ENCODE data around the gene RGS7. TPM values are rescaled to one million over a fixed set of nuclear protein-coding genes. Genes with fewer than 3 reads are reported as not detected.
"Not testable (repeated sequence)": the region's sequence is repeated elsewhere in the genome, so short reads cannot be mapped to it uniquely, and the experiment has no call there.

Gene RGS7
- total RNA-seq, 1 donor from 2014 or later = 2.5 TPM

GRCh38 chr1:240765732-240766363 lies 591.2 kb downstream of the RGS7 start:
- H3K4me3 Mint-ChIP-seq = no peak overlapping the region
- H3K27me3 Mint-ChIP-seq = no peaks in the 10 kb centered on the region
- no peaks in the 10 kb centered on the region for H3K36me3 Mint-ChIP-seq
- H3K9me3 Mint-ChIP-seq = peaks cover 8% of the 10 kb centered on the region
- TF ChIP-seq, protein P1, sequence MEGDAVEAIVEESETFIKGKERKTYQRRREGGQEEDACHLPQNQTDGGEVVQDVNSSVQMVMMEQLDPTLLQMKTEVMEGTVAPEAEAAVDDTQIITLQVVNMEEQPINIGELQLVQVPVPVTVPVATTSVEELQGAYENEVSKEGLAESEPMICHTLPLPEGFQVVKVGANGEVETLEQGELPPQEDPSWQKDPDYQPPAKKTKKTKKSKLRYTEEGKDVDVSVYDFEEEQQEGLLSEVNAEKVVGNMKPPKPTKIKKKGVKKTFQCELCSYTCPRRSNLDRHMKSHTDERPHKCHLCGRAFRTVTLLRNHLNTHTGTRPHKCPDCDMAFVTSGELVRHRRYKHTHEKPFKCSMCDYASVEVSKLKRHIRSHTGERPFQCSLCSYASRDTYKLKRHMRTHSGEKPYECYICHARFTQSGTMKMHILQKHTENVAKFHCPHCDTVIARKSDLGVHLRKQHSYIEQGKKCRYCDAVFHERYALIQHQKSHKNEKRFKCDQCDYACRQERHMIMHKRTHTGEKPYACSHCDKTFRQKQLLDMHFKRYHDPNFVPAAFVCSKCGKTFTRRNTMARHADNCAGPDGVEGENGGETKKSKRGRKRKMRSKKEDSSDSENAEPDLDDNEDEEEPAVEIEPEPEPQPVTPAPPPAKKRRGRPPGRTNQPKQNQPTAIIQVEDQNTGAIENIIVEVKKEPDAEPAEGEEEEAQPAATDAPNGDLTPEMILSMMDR (conservative IDR thresholded peaks at IDR 0.05) = no peak
- peaks cover 14% of the 10 kb centered on the region for H3K4me1 Mint-ChIP-seq (ENCODE audit: unreplicated experiment)
- DNase-seq (ENCODE audit: extremely low spot score, unreplicated experiment) = no peak
- H3K27ac Mint-ChIP-seq = no peak overlapping the region

GRCh38 chr1:240763771-240764170 lies 593.2 kb downstream of the RGS7 start:
- Mint-ChIP-seq H3K9me3 (peaks cover 8% of the 10 kb centered on the region), H3K27ac (no peak overlapping the region), H3K36me3 (no peaks in the 10 kb centered on the region), H3K4me1 (ENCODE audit: unreplicated experiment) (peaks cover 9% of the 10 kb centered on the region), H3K4me3 (no peak overlapping the region), H3K27me3 (no peaks in the 10 kb centered on the region)
- no peak for DNase-seq (ENCODE audit: extremely low spot score, unreplicated experiment)
- TF ChIP-seq, protein P1 (conservative IDR thresholded peaks at IDR 0.05) = no peak

GRCh38 chr1:240763095-240763494 lies 593.9 kb downstream of the RGS7 start:
- not testable (repeated sequence) for H3K36me3 Mint-ChIP-seq; H3K4me3 Mint-ChIP-seq; H3K27ac Mint-ChIP-seq; H3K27me3 Mint-ChIP-seq; H3K4me1 Mint-ChIP-seq (ENCODE audit: unreplicated experiment); H3K9me3 Mint-ChIP-seq; DNase-seq (ENCODE audit: extremely low spot score, unreplicated experiment)

DNA sequence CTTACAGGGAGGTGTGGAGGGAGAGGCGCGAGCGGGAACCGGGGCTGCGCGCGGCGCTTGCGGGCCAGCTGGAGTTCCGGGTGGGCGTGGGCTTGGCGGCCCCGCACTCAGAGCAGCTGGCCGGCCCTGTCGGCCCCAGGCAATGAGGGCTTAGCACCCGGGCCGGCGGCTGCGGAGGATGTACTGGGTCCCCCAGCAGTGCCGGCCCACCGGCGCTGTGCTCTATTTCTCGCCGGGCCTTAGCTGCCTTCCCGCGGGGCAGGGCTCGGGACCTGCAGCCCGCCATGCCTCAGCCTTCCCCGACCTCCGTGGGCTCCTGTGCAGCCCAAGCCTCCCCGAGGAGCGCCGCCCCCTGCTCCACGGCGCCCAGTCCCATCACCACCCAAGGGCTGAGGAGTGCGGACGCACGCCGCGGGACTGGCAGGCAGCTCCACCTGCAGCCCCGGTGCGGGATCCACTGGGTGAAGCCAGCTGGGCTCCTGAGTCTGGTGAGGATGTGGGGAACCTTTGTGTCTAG lies 594.5 kb downstream of the RGS7 start:
- H3K4me1 Mint-ChIP-seq (ENCODE audit: unreplicated experiment); H3K9me3 Mint-ChIP-seq; DNase-seq (ENCODE audit: extremely low spot score, unreplicated experiment); H3K4me3 Mint-ChIP-seq; H3K27me3 Mint-ChIP-seq; H3K27ac Mint-ChIP-seq; H3K36me3 Mint-ChIP-seq: not testable (repeated sequence)

DNA sequence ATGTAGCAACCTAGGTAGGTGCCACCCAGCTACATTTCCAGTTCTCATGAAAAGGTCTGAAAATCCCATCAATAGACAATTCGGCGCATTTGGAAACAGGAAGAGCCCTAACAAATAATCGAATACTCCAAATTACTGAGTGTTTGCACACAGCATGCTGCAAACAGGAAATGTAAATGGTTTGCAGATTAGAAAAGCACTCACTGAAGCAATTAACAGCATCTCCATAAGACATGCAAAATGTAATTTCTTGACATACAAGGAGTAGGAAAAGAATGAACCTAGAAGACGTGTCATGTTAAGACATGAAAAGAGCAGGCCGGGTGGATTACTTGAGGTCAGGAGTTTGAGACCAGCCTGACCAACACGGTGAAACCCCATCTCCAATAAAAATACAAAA lies 598.2 kb downstream of the RGS7 start:
- not testable (repeated sequence) for H3K4me3 Mint-ChIP-seq; H3K36me3 Mint-ChIP-seq; H3K9me3 Mint-ChIP-seq; H3K27me3 Mint-ChIP-seq; H3K4me1 Mint-ChIP-seq (ENCODE audit: unreplicated experiment); H3K27ac Mint-ChIP-seq; DNase-seq (ENCODE audit: extremely low spot score, unreplicated experiment)

DNA sequence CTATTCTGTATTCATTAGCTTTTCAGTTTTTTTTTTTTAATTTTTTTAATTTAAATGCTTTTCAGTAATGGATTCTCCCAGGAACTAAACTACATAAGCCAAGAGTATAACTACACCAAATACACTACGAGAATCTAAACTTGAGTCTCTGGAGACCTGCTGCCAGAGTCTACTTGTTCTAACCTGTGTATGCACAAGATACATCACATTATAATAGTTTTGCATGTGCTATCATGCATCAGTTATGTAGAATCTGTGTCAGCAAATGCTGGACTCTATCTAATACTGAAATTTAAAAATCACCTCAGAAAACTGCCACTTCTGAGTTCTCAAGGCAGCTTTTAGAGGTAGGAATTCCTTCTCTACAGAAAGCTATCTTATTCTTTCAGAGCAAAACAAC lies 598.7 kb downstream of the RGS7 start:
- Mint-ChIP-seq H3K4me1 (ENCODE audit: unreplicated experiment) (no peaks in the 10 kb centered on the region), H3K4me3 (no peak overlapping the region), H3K36me3 (no peaks in the 10 kb centered on the region), H3K27ac (no peak overlapping the region), H3K9me3 (peaks cover 4% of the 10 kb centered on the region), H3K27me3 (peaks cover 3% of the 10 kb centered on the region)
- DNase-seq (ENCODE audit: extremely low spot score, unreplicated experiment) = no peak
- TF ChIP-seq, protein P1 (conservative IDR thresholded peaks at IDR 0.05) = no peak

DNA sequence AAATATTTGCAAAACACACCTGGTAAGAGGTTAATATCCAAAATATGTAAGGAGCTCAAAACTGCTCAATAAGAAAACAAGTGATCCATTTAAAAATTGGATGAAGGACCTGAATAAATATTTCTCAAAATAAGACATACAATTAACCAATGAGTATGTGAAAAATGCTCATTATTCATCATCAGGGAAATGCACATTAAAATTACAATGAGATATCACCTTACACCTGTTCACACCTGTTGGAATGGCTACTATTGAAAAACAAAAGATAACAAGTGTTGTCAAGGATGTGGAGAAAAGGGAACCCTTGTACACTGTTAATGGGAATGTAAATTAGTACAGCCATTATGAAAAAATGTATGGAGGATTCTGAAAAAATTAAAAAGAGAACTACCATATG lies 609.1 kb downstream of the RGS7 start:
- H3K4me1 Mint-ChIP-seq (ENCODE audit: unreplicated experiment) = no peaks in the 10 kb centered on the region
- H3K27me3 Mint-ChIP-seq = peaks cover 3% of the 10 kb centered on the region
- no peak for DNase-seq (ENCODE audit: extremely low spot score, unreplicated experiment)
- no peaks in the 10 kb centered on the region for H3K36me3 Mint-ChIP-seq
- TF ChIP-seq, protein P1 (conservative IDR thresholded peaks at IDR 0.05) = no peak
- peaks cover 6% of the 10 kb centered on the region for H3K9me3 Mint-ChIP-seq
- no peak overlapping the region for H3K27ac Mint-ChIP-seq
- no peak overlapping the region for H3K4me3 Mint-ChIP-seq
